ENCODE results near the gene EGLN2. TPM values are rescaled to one million over a fixed set of nuclear protein-coding genes. Genes with fewer than 3 reads are reported as not detected.
A peak's percentile ranks its signal among the peaks of the same experiment; 100 is the strongest.

The EGLN2 gene
- total and polyA plus RNA-seq, 9 of the 15 experiments (the other 6 are each of a cell fraction or from before 2014, with no cell fraction given) = 9.6 to 114 (median 71.0) TPM

- Histone ChIP-seq H3K79me2 (ENCODE audit: control insufficient read depth, insufficient read depth, low read length) (peaks cover 67% of the 10 kb centered on the region), H3K4me1 (replicated peaks in 1 of 2; ENCODE audit: control insufficient read depth in 2 of 2, insufficient read depth in 2 of 2, low read length in 2 of 2) (peaks cover 31 to 40% of the 10 kb centered on the region in 2 experiments), H3K9ac (ENCODE audit: insufficient read depth in 1 of 2, low read depth in 2 of 2, low read length in 2 of 2) (peak within 1 kb of the TSS; percentile 94 to 99), H3K36me3 (ENCODE audit: control insufficient read depth, insufficient read depth, low read length) (peaks cover 32% of the 10 kb centered on the region), H2AFZ (ENCODE audit: low read depth, low read length) (peak within 1 kb of the TSS; percentile 90), H3K27me3 (ENCODE audit: control insufficient read depth in 2 of 2, insufficient read depth in 2 of 2, low read length in 2 of 2) (no peaks in the 10 kb centered on the region), H4K20me1 (replicated peaks; ENCODE audit: control insufficient read depth, insufficient read depth, low read length) (peaks cover 14% of the 10 kb centered on the region), H3K9me3 (replicated peaks; ENCODE audit: control insufficient read depth, insufficient read depth, low read depth, low read length) (no peaks in the 10 kb centered on the region), H3K4me3 (peak within 1 kb of the TSS; percentile 59), H3K27ac (ENCODE audit: extremely low read depth, low read depth, low read length) (peak within 1 kb of the TSS; percentile 99), H3K9me1 (ENCODE audit: control insufficient read depth, insufficient read depth, low read length) (peaks cover 3% of the 10 kb centered on the region), H3K4me2 (ENCODE audit: insufficient read depth, low read length) (peak within 1 kb of the TSS; percentile 100)
- POLR2A ChIA-PET = interaction anchor here (0.6 to 3.0 kb wide), 34 partner anchors 8 to 1117 kb away, joined by 3 to 25 read pairs (median 4); partner anchors contain the start of genes COQ8B, EGLN2, ITPKC and RAB4B
- in situ Hi-C loops (cut with MboI) = no loop called here
- WGBS (ENCODE audit: insufficient coverage, low coverage, missing lambda C conversion rate) = under 1% methylated on average over 43 of the region's 43 CpGs
- intact Hi-C loops (cut with micrococcal nuclease) = loop anchor here (2.0 kb wide), 2 partner anchors 33 to 49 kb away; partner anchors contain the start of genes COQ8B, EGLN2 and ITPKC
- CTCF ChIA-PET (ENCODE audit: low intra/inter-chr PET ratio) = interaction anchor here (1.1 kb wide), 1 partner anchor 87 kb away, joined by 3 read pairs; no protein-coding TSS in a partner anchor
- DNase-seq (ENCODE audit: extremely low read depth in 1 of 4, low spot score in 3 of 4) (peak; percentile 98 to 100 (median 98)), FAIRE-seq (peak; percentile 99), ATAC-seq (peak; percentile 92)
- TSS peak; percentile 93 for BruUV-seq (replicated peaks)
- TF ChIP-seq ZBTB2 (IDR thresholded peaks at IDR 0.05) (peak; percentile 77; the same call in 1 of the 2 replicates), DPF2 (IDR thresholded peaks at IDR 0.05) (peak; percentile 82), GABPB2 (CRISPR knock-in tag; conservative IDR thresholded peaks at IDR 0.05) (no peak), ZFP1 (CRISPR knock-in tag; IDR thresholded peaks at IDR 0.05) (no peak), TCF7 (IDR thresholded peaks at IDR 0.05; ENCODE audit: borderline replicate concordance) (no peak; the same call in 1 of the 2 replicates), RBM34 (IDR thresholded peaks at IDR 0.05; ENCODE audit: borderline replicate concordance, insufficient read depth, low read length) (no peak), BACH1 (tag; IDR thresholded peaks at IDR 0.05) (0 out of 2 replicates have a peak, but pooled peaks have one; percentile 61), PRPF4 (IDR thresholded peaks at IDR 0.05; ENCODE audit: insufficient read depth, low read depth, low read length, poor library complexity, severe bottlenecking) (no peak), NFIC (IDR thresholded peaks at IDR 0.05) (peak; percentile 53), BCLAF1 (IDR thresholded peaks at IDR 0.05; ENCODE audit: borderline replicate concordance in 1 of 2, control insufficient read depth in 1 of 2, low read depth in 2 of 2, low read length in 1 of 2) (no peak), MAZ (CRISPR knock-in tag; conservative IDR thresholded peaks at IDR 0.05 in 1 of 2, IDR thresholded peaks at IDR 0.05 in 1 of 2) (peak; percentile 84 to 89), ZNF551 (CRISPR knock-in tag; IDR thresholded peaks at IDR 0.05) (no peak), NFATC3 (IDR thresholded peaks at IDR 0.05) (peak; percentile 82)
- TF ChIP-seq, protein P1, sequence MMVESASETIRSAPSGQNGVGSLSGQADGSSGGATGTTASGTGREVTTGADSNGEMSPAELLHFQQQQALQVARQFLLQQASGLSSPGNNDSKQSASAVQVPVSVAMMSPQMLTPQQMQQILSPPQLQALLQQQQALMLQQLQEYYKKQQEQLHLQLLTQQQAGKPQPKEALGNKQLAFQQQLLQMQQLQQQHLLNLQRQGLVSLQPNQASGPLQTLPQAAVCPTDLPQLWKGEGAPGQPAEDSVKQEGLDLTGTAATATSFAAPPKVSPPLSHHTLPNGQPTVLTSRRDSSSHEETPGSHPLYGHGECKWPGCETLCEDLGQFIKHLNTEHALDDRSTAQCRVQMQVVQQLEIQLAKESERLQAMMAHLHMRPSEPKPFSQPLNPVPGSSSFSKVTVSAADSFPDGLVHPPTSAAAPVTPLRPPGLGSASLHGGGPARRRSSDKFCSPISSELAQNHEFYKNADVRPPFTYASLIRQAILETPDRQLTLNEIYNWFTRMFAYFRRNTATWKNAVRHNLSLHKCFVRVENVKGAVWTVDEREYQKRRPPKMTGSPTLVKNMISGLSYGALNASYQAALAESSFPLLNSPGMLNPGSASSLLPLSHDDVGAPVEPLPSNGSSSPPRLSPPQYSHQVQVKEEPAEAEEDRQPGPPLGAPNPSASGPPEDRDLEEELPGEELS (CRISPR knock-in tag; IDR thresholded peaks at IDR 0.05; ENCODE audit: borderline replicate concordance) = no peak
Observed at GRCh38 chr19:40750058-40750873, 48.7 kb upstream of the EGLN2 start, which contains the start of gene ACTMAP. ACTMAP (minus strand) TSS chr19:40750477; CDS start chr19:40749803, 674 bp downstream.

All from K562 (cell line).